ENCODE measurements around the gene CPED1. TPM values are rescaled to one million over a fixed set of nuclear protein-coding genes. Genes with fewer than 3 reads are reported as not detected.

CPED1 gene
- total and polyA plus RNA-seq, 7 donors, result 1.2 to 120 (median 79.6) TPM

GRCh38 chr7:121303422-121304101 lies 315.1 kb downstream of the CPED1 start:
- H3K9me3 ChIP-seq, result no peaks in the 10 kb centered on the region
- peaks cover 0 to 13% (median 0%) of the 10 kb centered on the region in 4 donors for H3K4me1 ChIP-seq
- H3K27me3 ChIP-seq, result no peaks in the 10 kb centered on the region
- no peaks in the 10 kb centered on the region for H3K36me3 ChIP-seq
- H3K27ac ChIP-seq, result no peak overlapping the region
- 91 to 93% methylated on average over 6 of the region's 6 CpGs for WGBS, 2 donors
- no peak overlapping the region for H3K4me3 ChIP-seq
- no peak for TF ChIP-seq POLR2A (IDR thresholded peaks at IDR 0.05)
- no peak for TF ChIP-seq CTCF (IDR thresholded peaks at IDR 0.05)
- no peak for TF ChIP-seq POLR2AphosphoS5 (IDR thresholded peaks at IDR 0.05)
- no peak for TF ChIP-seq EP300 (IDR thresholded peaks at IDR 0.05)
- intact Hi-C loops (cut with DNase I), result no loop called here
- DNase-seq, result no peak

GRCh38 chr7:121304102-121304658 lies 315.7 kb downstream of the CPED1 start:
- no peak for DNase-seq
- no peaks in the 10 kb centered on the region for H3K9me3 ChIP-seq
- no peaks in the 10 kb centered on the region for H3K27me3 ChIP-seq
- peaks cover 0 to 9% (median 0%) of the 10 kb centered on the region in 4 donors for H3K4me1 ChIP-seq
- 87 to 89% methylated on average over 1 of the region's 1 CpG for WGBS, 2 donors
- no peak for TF ChIP-seq EP300 (IDR thresholded peaks at IDR 0.05)
- TF ChIP-seq POLR2A (IDR thresholded peaks at IDR 0.05), result no peak
- no peak for TF ChIP-seq CTCF (IDR thresholded peaks at IDR 0.05)
- TF ChIP-seq POLR2AphosphoS5 (IDR thresholded peaks at IDR 0.05), result no peak
- no peaks in the 10 kb centered on the region for H3K36me3 ChIP-seq
- H3K27ac ChIP-seq, result no peak overlapping the region
- intact Hi-C loops (cut with DNase I), result no loop called here
- H3K4me3 ChIP-seq, result no peak overlapping the region

DNA sequence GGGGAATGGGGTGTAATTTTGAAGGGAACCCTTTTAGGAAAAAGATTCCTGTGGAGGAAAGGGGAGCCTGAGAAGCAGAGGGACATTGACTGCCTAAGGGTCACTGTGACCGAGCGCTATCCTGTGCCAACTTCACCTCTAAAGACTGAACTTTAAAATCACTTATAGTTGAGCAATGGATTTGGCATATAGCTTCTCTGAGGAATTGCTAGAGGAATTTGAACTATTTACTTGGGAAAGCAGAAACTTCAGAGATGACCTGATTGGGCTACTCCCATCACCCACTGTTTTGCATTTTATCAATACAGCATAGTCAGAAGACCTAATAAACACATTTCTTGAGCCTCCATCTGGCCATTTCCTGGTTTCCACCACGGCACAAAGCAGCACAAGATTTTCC lies 316.6 kb downstream of the CPED1 start:
- WGBS, 2 donors, result 81 to 82% methylated on average over 3 of the region's 3 CpGs
- Histone ChIP-seq H3K36me3 (no peaks in the 10 kb centered on the region), H3K4me3 (no peak overlapping the region), H3K27me3 (no peaks in the 10 kb centered on the region), H3K27ac (no peak overlapping the region), H3K9me3 (no peaks in the 10 kb centered on the region), H3K4me1 (peaks cover 0 to 9% (median 0%) of the 10 kb centered on the region in 4 donors)
- intact Hi-C loops (cut with DNase I), result no loop called here
- no peak for DNase-seq
- TF ChIP-seq POLR2AphosphoS5 (IDR thresholded peaks at IDR 0.05) (no peak), EP300 (IDR thresholded peaks at IDR 0.05) (no peak), POLR2A (IDR thresholded peaks at IDR 0.05) (no peak), CTCF (IDR thresholded peaks at IDR 0.05) (no peak)

GRCh38 chr7:121306565-121306964 lies 318.1 kb downstream of the CPED1 start:
- H3K4me3 ChIP-seq, result no peak overlapping the region
- no peaks in the 10 kb centered on the region for H3K36me3 ChIP-seq
- DNase-seq, result no peak
- no peak overlapping the region for H3K27ac ChIP-seq
- TF ChIP-seq EP300 (IDR thresholded peaks at IDR 0.05), result no peak
- TF ChIP-seq POLR2A (IDR thresholded peaks at IDR 0.05), result no peak
- TF ChIP-seq CTCF (IDR thresholded peaks at IDR 0.05), result no peak
- TF ChIP-seq POLR2AphosphoS5 (IDR thresholded peaks at IDR 0.05), result no peak
- no peaks in the 10 kb centered on the region for H3K27me3 ChIP-seq
- intact Hi-C loops (cut with DNase I), result no loop called here
- 59 to 64% methylated on average over 3 of the region's 3 CpGs for WGBS, 2 donors
- peaks cover 0 to under 1% (median 0%) of the 10 kb centered on the region in 4 donors for H3K4me1 ChIP-seq
- no peaks in the 10 kb centered on the region for H3K9me3 ChIP-seq
